ENCODE results near the gene ITIH5.
A peak's percentile ranks its signal among the peaks of the same experiment; 100 is the strongest.

The ITIH5 gene

GRCh38 chr10:7545792-7546191, 121.0 kb downstream of the ITIH5 start:
- no peak for DNase-seq

GRCh38 chr10:7545261-7545660, 121.5 kb downstream of the ITIH5 start:
- no peak for DNase-seq

GRCh38 chr10:7544203-7544602, 122.6 kb downstream of the ITIH5 start:
- DNase-seq, result no peak

- no peak for DNase-seq
Observed at GRCh38 chr10:7542189-7542914, 124.4 kb downstream of the ITIH5 start.

DNA sequence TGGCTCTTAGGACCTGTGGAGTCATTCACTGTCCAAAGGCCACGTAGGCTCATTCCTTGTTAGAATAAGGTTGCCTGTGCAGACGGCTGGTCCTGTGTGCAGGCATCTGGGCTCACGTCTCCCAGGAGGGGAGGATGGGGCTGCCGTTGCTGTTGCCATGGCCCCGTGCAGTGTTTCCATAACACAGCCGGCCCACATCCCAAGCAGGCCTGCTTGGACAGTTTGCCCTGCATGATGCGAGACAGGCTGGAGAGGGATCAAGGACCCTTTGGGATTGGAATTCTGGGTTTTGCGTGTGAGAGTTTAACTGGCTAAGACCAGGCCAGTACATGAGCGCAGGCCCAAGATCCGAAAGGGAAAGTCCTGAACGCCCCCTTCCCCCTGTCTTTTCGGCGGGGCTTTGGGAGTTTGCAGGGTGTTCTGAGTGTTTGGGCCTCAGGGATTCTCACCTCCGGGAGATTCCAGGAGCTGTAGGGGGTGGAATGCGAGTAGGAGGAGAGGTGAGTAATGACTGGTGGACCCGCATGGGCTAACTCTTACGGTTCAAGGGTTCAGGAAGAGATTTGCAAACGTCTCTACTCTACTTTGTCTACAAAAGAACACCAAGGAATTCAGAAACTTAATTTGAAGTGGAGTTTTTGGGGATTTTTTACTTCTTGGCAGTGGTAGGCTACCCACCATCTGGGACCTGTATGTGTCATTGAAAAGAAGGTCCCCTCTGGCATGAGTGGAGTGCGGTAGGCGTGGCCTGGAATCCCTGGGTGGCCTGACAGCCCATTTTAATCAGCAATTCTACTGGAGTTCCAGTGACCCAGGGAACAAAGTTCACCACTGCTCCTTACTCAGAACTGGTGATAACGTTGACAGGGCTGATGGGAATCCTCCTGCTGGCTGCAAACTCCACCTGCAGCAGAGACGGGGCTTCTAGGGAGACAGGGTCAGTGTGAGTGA, 125.4 kb downstream of the ITIH5 start:
- DNase-seq, result no peak

DNA sequence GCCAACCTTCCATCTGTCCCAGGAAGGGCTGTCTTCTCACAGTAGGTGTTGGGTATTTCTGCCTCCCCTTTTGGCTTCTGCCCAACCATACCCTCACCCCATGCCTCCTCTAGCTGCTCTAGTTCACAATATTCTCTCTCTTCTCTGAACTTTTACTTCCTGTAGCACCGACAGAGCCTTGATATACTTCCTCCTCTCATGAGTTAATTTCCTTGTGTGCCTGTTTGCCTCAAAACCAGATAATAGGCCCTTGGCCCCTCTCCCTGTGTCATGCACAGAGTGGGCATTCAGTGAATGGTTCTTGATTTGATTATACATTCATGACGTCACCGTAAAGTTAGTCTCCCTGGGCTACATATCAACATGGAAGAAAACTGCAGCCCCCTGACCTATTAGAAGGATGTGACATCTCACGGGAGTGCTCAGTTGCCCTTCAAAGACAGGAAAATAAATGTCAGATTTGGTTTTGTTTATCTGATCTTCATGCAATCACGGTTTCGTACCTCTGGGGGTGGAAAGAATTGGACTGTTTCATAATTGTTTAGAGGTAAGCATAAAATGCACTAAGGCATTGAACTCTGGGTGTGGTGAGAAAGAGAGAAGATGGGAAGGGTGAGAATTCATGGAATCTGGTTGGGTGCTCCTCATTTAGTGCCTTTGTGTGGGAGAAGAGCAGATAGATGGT, 127.7 kb downstream of the ITIH5 start:
- peak in 1 of 5 experiments; percentile 67 for DNase-seq

GRCh38 chr10:7537126-7537525, 129.6 kb downstream of the ITIH5 start:
- DNase-seq, result no peak

DNA sequence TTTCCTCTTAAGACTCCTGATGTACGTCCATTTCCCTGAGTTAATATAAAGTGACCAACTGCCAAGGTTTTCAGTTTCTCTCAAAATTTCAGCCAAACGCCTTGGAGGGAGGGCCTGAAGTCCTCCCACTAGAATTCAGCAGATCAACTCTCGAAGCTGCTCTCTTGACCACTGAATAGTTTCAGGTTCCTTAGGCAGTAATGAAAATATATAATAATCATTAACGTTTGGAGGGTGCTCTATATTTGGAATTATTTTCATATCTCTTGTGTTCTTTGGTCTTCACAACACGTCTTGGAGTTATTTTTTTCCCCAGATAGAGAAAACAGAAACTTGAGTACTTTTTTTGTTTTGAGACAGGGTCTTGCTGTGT, 132.3 kb downstream of the ITIH5 start:
- DNase-seq, result no peak

DNA sequence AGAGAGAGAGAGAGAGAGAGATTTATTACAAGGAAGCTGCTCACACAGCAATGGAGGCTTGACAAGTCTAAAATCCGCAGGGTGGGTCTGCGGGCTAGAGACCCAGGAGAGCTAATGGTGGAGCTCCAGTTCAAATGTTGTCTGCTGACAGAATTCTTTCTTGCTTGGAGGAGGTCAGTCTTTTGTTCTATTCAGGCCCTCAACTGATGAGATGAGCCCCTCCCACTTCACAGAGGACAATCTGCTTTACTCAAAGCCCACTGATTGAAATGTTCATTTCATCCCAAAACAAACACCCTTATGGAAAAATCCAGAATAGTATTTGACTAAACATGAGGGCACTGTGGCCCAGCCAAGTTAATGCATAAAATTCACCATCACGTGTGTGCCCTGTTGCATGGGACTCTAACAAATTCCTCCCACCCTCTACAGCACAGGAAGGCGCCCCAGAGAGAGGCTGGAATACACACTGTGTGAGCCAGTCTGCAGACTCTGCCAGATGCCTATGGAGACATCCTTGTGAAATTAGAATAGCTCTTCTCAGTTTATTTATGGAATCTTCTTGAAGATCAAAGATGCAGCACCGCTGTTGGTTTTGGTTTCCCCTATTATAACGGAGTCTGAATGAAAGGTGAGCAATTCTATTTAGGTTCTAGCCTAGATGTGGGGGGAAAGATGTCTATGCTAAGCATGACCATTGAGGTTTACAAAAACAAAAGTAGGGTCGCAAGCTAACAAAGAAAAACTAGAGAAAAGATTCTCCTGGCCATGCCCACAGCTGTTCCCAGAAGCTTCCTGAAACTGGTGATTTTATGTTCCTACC, 132.9 kb downstream of the ITIH5 start:
- no peak for DNase-seq

GRCh38 chr10:7532723-7533498, 133.9 kb downstream of the ITIH5 start:
- DNase-seq, result no peak

DNA sequence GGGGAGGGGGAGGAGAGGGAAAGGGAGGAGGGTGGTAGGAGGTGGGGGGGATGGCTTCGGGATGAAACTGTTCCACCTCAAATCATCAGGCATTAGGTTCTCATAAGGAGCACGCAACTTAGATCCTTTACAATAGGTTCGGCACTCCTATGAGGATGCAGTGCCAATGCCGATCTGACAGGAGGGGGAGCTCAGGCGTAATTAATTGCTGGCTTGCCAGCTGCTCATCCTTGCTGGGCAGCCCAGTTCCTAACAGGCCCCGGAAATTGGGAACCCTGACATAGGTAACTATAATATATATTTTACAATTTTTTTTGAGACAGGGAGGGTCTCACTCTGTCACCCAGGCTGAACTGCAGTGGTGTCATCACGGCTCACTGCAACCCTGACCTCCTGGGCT, 137.1 kb downstream of the ITIH5 start:
- no peak for DNase-seq

DNA sequence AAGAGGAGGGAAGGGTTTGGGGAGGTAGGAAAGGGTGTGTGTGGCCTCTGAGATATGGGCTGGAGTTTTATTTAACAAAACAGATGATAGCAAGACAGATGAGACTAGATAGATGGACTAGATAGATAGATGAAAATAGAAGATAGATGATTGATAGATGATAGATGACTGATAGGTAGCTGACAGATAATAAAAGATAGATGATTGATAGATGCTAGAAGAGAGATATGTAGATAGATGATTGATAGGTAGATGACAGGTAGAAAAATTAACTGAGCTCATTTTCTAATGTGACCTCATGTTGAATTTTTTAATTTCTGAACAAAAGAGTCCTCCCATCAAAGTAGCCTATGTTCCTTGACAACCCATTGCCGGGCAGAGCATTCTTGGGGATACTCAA, 139.3 kb downstream of the ITIH5 start:
- no peak for DNase-seq

GRCh38 chr10:7526017-7526400, 140.8 kb downstream of the ITIH5 start:
- no peak for DNase-seq

DNA sequence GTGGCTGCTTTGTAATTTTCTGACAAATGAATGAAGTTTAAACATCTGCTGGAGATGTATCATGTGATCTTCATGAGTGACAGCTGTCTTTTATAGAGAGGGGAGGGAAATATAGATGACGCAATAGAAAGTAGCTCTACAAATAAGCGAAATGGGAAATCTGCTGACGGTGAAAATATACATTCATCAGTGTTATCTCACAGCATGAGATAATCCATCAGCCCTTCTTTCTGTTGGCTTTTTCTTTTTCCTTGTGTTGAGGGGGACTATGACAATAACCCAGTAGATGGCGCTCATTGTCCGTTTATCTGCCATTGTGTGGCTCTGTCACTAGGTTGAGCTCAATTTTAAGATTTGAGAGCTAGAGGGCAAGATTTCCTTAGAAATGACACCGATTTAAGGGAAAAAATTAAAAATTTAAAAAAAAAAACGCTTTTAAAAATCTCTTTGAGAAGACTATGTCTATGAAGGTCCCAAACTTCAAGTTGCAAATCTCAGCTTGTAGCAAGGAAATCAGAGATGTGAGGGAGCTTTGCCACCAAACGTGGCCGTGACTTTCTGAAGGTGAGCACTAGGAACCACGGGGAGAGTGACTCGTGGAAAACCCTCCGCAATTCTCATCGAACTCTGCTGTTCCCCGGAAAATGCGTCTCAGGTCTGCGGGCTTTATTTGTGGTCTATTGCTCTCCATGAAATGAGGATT, 141.3 kb downstream of the ITIH5 start:
- DNase-seq, result peak in 4 of 5 experiments; percentile 18 to 79 (median 28)

DNA sequence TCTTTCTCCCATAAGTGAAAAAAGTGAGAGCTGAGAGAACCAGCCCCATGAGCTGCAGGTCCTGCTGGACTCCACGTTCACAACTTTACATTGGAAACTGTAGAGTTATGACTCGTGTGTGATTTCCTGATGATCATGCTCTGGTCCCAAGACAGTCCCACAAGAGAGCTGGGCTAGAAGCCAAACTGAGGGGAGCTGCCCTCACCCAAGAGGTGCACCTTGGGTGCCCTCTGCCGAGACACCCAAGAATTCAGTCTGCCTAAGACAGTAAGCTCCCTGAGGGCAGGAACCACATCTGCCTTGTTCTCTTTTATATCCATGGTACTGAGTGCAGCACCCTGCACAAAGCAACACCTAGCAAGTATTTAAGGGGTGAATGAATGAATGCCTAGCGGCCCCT, 143.1 kb downstream of the ITIH5 start:
- DNase-seq, result peak in 1 of 5 experiments; percentile 17

DNA sequence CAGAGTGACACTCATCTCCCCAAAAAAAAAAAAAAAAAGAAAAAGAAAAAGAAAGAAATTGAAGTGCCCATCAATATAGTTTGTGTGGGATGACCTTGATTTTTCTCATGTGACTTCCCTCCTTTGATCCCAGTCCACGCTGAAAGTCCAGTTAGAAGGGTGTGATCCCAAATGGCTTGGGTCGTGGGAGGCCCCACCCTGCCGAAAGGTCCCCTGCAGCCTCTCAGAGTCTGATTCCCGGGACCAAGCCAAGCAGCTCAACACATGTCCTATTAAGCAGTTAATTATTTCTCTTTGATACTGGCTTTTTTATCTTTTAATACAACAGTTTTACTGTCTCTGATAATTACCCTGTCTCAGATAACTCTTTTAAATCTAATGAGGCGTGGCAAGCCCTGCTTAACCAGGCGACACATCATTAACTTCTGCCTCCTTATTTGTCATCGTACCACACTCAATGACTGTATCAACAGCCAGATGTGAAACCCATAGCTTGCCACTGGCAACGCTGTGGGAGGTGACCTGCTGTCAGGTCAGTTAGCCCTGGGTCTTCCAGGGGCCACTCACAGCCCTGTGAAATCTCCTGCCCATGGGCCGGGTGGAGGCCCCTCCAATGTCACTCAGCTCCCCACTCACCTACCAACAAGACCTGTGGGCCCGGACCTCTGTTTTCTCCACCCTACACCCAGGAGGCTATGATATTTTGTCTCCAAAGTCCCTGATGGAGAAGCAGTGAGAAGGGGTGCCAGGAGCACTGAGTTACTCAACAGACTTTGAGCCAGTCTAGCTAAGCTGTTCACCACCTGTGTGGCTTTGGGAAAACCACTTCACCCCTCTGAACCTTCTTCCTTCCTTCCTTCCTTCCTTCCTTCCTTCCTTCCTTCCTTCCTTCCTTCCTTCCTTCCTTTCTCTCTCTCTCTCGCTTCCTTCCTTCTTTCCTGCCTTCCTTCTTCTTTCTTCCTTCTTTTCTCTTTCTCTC, 146.0 kb downstream of the ITIH5 start:
- no peak for DNase-seq

DNA sequence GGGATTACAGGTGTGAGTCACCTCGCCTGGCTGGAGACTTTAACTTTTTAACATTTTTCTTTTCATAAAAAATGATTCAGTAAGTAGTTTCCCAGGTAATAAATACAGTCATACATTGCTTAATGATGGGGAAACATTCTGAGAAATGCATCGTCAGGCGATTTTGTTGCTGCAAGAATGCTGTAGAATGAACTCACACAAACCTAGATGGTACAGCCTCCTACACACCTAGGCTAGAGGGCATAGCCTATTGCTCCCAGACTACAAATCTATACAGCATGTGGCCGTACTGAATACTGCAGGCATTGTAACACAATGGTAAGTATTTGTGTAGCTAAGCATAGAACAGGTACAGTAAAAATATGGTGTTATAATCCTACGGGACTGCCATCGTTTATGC, 147.4 kb downstream of the ITIH5 start:
- peak in 1 of 5 experiments; percentile 28 for DNase-seq

GRCh38 chr10:7518693-7519092, 148.1 kb downstream of the ITIH5 start:
- no peak for DNase-seq

DNA sequence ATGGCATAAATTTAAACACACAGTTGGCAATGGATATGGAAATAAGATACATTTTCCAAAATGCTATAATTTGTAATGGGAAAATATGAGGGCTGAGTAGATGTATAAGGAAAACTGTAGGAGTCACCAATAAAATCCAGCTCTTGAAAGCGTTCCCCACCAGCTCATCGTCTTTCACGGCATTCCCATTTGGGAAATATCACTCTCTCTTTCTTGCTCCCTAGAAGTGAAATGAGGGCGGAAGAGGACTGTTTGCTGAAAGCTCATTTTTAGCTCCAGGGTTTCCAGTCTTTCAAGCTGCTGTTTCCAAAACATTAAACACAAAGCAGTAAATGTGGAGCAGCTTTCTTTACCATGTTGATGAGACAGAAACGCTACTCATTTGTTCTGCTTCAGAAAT, 151.3 kb downstream of the ITIH5 start:
- no peak for DNase-seq

GRCh38 chr10:7513936-7514335, 152.8 kb downstream of the ITIH5 start:
- DNase-seq, result no peak

Data from T-helper 2 cell (primary cell).